IMR-90 (cell line): ENCODE data around the gene HIPK3. TPM values are rescaled to one million over a fixed set of nuclear protein-coding genes. Genes with fewer than 3 reads are reported as not detected.

Source experiments
- ATAC-seq: fragments of 200-7000 bp; cut with Tn5 transposase; 2 replicates; pipeline ENCODE4 v1.9.1; 2020; ENCODE audit warnings: low read depth, mild to moderate bottlenecking, moderate library complexity
- BruUV-seq: library from RNA; stranded (reverse); fragments of 400-500 nt; replicated peaks from 2 replicates; lab custom pipeline; 2021; lab: Mats Ljungman, UMichigan
- CTCF ChIA-PET: fragments of 300-600 bp; formaldehyde crosslinking; extraction: SDS; loops from one replicate; lab custom pipeline; 2021; ENCODE audit warnings: antibody characterized with exemption; lab: Yijun Ruan, JAX
- POLR2A ChIA-PET: fragments of 300-600 bp; sonication (Branson Sonifier 250); formaldehyde crosslinking; loops from one replicate; lab custom pipeline; 2022; ENCODE audit warnings: antibody characterized with exemption; ENCODE audit not compliant: unreplicated experiment; lab: Charles Lee
- DNase-seq: peaks from one replicate; pipeline ENCODE4 v3.0.0; 2013
- H2AFZ ChIP-seq: replicated peaks from 2 replicates; pipeline ENCODE3; 2013; ENCODE audit warnings: low read length, mild to moderate bottlenecking; ENCODE audit not compliant: poor library complexity
- H2AK5ac ChIP-seq: 2 replicates; pipeline ENCODE4 v1.6.1; 2013; ENCODE audit warnings: low read depth, low read length, inconsistent platforms
- H2AK9ac ChIP-seq: replicated peaks from 2 replicates; pipeline ENCODE3; 2013; ENCODE audit warnings: mild to moderate bottlenecking, low read depth, low read length, moderate library complexity; ENCODE audit not compliant: poor library complexity
- H2BK120ac ChIP-seq: 2 replicates; pipeline ENCODE4 v1.6.1; 2013; ENCODE audit warnings: low read depth, low read length, inconsistent platforms
- H2BK15ac ChIP-seq: 3 replicates; pipeline ENCODE4 v1.6.1; 2013; ENCODE audit warnings: low read depth, low read length, inconsistent platforms
- H2BK20ac ChIP-seq: 2 replicates; pipeline ENCODE4 v1.6.1; 2013; ENCODE audit warnings: low read depth, mild to moderate bottlenecking, inconsistent platforms, low read length, moderate library complexity
- H2BK5ac ChIP-seq: 2 replicates; pipeline ENCODE4 v1.6.1; 2013; ENCODE audit warnings: mild to moderate bottlenecking, low read depth, low read length, inconsistent platforms; ENCODE audit not compliant: poor library complexity, severe bottlenecking
- H3K14ac ChIP-seq: replicated peaks from 2 replicates; pipeline ENCODE4 v1.6.1; 2013; ENCODE audit warnings: low read depth, low read length, inconsistent platforms
- H3K18ac ChIP-seq: 2 replicates; pipeline ENCODE4 v1.6.1; 2013; ENCODE audit warnings: low read depth, low read length, control low read depth
- H3K23ac ChIP-seq: 2 replicates; pipeline ENCODE4 v1.6.1; 2013; ENCODE audit warnings: low read depth, low read length, inconsistent platforms
- H3K27ac ChIP-seq: 2 replicates; pipeline ENCODE4 v1.5.1; 2013; ENCODE audit warnings: mild to moderate bottlenecking, control low read depth, low read length; ENCODE audit not compliant: insufficient read depth
- H3K27me3 ChIP-seq: 2 replicates; pipeline ENCODE4 v1.6.1; 2013; ENCODE audit warnings: low read length; ENCODE audit not compliant: control insufficient read depth, insufficient read depth
- H3K36me3 ChIP-seq: 2 replicates; pipeline ENCODE4 v1.6.1; 2013; ENCODE audit warnings: low read length, mixed read lengths; ENCODE audit not compliant: control insufficient read depth, insufficient read depth
- H3K4ac ChIP-seq: 2 replicates; pipeline ENCODE4 v1.6.1; 2013; ENCODE audit warnings: low read depth, low read length, inconsistent platforms
- H3K4me1 ChIP-seq: 2 replicates; pipeline ENCODE4 v1.6.1; 2013; ENCODE audit warnings: low read length, mixed read lengths; ENCODE audit not compliant: control insufficient read depth, insufficient read depth
- H3K4me2 ChIP-seq: 2 replicates; pipeline ENCODE4 v1.6.1; 2013; ENCODE audit warnings: low read depth, mild to moderate bottlenecking, control low read depth, low read length, moderate library complexity
- H3K4me3 ChIP-seq: 2 replicates; pipeline ENCODE4 v1.5.1; 2013; ENCODE audit warnings: low read depth, mild to moderate bottlenecking, control low read depth, low read length, moderate library complexity; ENCODE audit not compliant: insufficient read depth
- H3K56ac ChIP-seq: 2 replicates; pipeline ENCODE4 v1.6.1; 2013; ENCODE audit warnings: low read length, inconsistent platforms; ENCODE audit not compliant: insufficient read depth; ENCODE audit errors: extremely low read depth
- H3K79me1 ChIP-seq, 2 experiments: 2 replicates each; pipeline ENCODE4 v1.6.1; 2013; ENCODE audit warnings: low read length in 2 of 2, inconsistent platforms in 1 of 2, low read depth in 1 of 2
- H3K9ac ChIP-seq: 2 replicates; pipeline ENCODE4 v1.6.1; 2013; ENCODE audit warnings: low read depth, low read length, control low read depth
- H3K9me1 ChIP-seq: 2 replicates; pipeline ENCODE4 v1.6.1; 2013; ENCODE audit warnings: low read length, inconsistent platforms; ENCODE audit not compliant: insufficient read depth
- H3K9me3 ChIP-seq: 2 replicates; pipeline ENCODE4 v1.6.1; 2013; ENCODE audit warnings: low read length; ENCODE audit not compliant: control insufficient read depth, insufficient read depth
- H4K20me1 ChIP-seq: 2 replicates; pipeline ENCODE4 v1.6.1; 2013; ENCODE audit warnings: low read length, inconsistent platforms; ENCODE audit not compliant: insufficient read depth
- H4K5ac ChIP-seq: 2 replicates; pipeline ENCODE4 v1.6.1; 2013; ENCODE audit warnings: mild to moderate bottlenecking, low read depth, low read length, control low read depth
- H4K8ac ChIP-seq, 2 experiments: 2 replicates each; pipeline ENCODE4 v1.6.1; 2013; ENCODE audit warnings: low read depth in 2 of 2, low read length in 2 of 2, control low read depth in 1 of 2, inconsistent platforms in 1 of 2
- H4K91ac ChIP-seq: 2 replicates; pipeline ENCODE4 v1.6.1; 2013; ENCODE audit warnings: low read depth, low read length, inconsistent platforms; ENCODE audit not compliant: insufficient read depth
- BHLHE40 ChIP-seq: fragments of 150-350 bp; IDR thresholded peaks from 2 replicates; pipeline ENCODE4 v1.6.1; 2016; ENCODE audit warnings: mild to moderate bottlenecking, low read depth, low read length
- CEBPB ChIP-seq: IDR thresholded peaks from 2 replicates; pipeline ENCODE4 v1.6.1; 2012; ENCODE audit warnings: low read depth, low read length, improper control_type of control experiment
- CHD1 ChIP-seq: IDR thresholded peaks from 2 replicates; pipeline ENCODE4 v1.6.1; 2012; ENCODE audit warnings: low read depth, low read length, improper control_type of control experiment
- FOS ChIP-seq: fragments of 150-350 bp; IDR thresholded peaks from 2 replicates; pipeline ENCODE4 v1.6.1; 2016; ENCODE audit warnings: low read depth, low read length
- MAFK ChIP-seq: IDR thresholded peaks from 2 replicates; pipeline ENCODE4 v1.6.1; 2012; ENCODE audit warnings: low read depth, low read length, improper control_type of control experiment
- MAZ ChIP-seq: IDR thresholded peaks from 2 replicates; pipeline ENCODE4 v1.6.1; 2012; ENCODE audit warnings: low read depth, mild to moderate bottlenecking, low read length, improper control_type of control experiment, moderate library complexity, borderline replicate concordance
- MXI1 ChIP-seq: IDR thresholded peaks from 2 replicates; pipeline ENCODE4 v1.6.1; 2012; ENCODE audit warnings: low read depth, mild to moderate bottlenecking, low read length, moderate library complexity, borderline replicate concordance
- NFE2L2 ChIP-seq: fragments of 150-350 bp; IDR thresholded peaks from 2 replicates; pipeline ENCODE4 v1.6.1; 2016; ENCODE audit warnings: low read depth, mild to moderate bottlenecking, low read length
- POLR2A ChIP-seq: IDR thresholded peaks from 2 replicates; pipeline ENCODE4 v1.6.1; 2012; ENCODE audit warnings: mild to moderate bottlenecking, low read depth, low read length
- RAD21 ChIP-seq: IDR thresholded peaks from 2 replicates; pipeline ENCODE4 v1.6.1; 2012; ENCODE audit warnings: low read length, improper control_type of control experiment
- RCOR1 ChIP-seq: IDR thresholded peaks from 2 replicates; pipeline ENCODE4 v1.6.1; 2012; ENCODE audit warnings: mild to moderate bottlenecking, low read length, improper control_type of control experiment; ENCODE audit not compliant: insufficient replicate concordance
- RFX5 ChIP-seq: IDR thresholded peaks from 2 replicates; pipeline ENCODE4 v1.8.0; 2012; ENCODE audit warnings: low read depth, mild to moderate bottlenecking, low read length, moderate library complexity
- WGBS, 2 experiments: methylation state at CpG; one replicate each; pipeline versions ENCODE4 v1.1.5 to v1.1.7; 2013; ENCODE audit warnings: missing lambda C conversion rate in 2 of 2; ENCODE audit not compliant: insufficient read length in 1 of 2; ENCODE audit errors: extremely low coverage in 2 of 2; 5-methylcytosine and 5-hydroxymethylcytosine counted together
- dilution Hi-C: fragments of 300-500 bp; cut with HindIII; formaldehyde crosslinking; loops from one replicate; pipeline ENCODE4 v1.14.3; 2018; ENCODE audit warnings: low sequenced_read_pairs; ENCODE audit not compliant: unreplicated experiment
- in situ Hi-C: fragments of 300-500 bp; cut with MboI; formaldehyde crosslinking; loops from 3 replicates; pipeline ENCODE4 v1.14.3; 2019; ENCODE audit warnings: low sequenced_read_pairs, inconsistent platforms, mixed read lengths
- intact Hi-C: fragments of 100-400 bp; cut with micrococcal nuclease; formaldehyde crosslinking; loops from 2 replicates; pipeline ENCODE4 v1.10.0; 2022
- polyA plus RNA-seq, 3 experiments: library from polyadenylated mRNA; depleted of rRNA; stranded (reverse); fragments of >200 nt; gene quantifications; 2 replicates each; pipeline ENCODE4 v1.2.3, GENCODE V29; 2012; ENCODE audit warnings: low replicate concordance in 1 of 3
- total RNA-seq: library from RNA; depleted of rRNA; stranded (reverse); fragments of >200 nt; gene quantifications from 2 replicates; pipeline ENCODE4 v1.2.3, GENCODE V29; 2012
- TF ChIP-seq, protein P1 (sequence below): fragments of 150-350 bp; IDR thresholded peaks from 2 replicates; pipeline ENCODE4 v1.6.1; 2016; ENCODE audit warnings: low read depth, mild to moderate bottlenecking, low read length, moderate library complexity, borderline replicate concordance

Gene HIPK3
- total and polyA plus RNA-seq, 2 of the 4 experiments (the other 2 are of a cell fraction), result 8.3 to 103 TPM

DNA sequence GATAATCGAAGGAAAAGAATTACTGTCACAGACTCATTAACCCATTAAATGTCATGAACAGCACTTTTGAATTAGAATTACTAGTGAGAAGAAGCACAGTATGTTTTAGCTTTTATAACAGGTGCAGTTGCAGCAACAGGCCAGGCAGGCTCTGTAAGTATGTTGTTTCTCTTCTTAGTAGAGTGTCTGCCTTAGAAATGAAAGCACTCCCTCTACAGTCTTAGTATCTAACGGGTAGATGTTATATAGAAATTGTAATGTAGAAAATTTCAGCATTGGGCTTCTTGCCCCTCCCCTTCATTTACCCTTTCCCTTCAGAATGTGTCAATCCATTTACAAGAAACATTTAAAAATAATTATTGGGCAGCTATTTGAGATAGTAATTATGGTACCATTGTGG lies 87.4 kb downstream of the HIPK3 start:
- intact Hi-C loops (loop anchor here (10.0 kb wide), 1 partner anchor 390 kb away; no protein-coding TSS in a partner anchor), dilution Hi-C loops (no loop called here), in situ Hi-C loops (no loop called here)
- DNase-seq (peak; percentile 18), ATAC-seq (0 out of 2 replicates have a peak, but pooled peaks have one; percentile 14)
- no peaks in the 10 kb centered on the region for H3K9me3 ChIP-seq
- H3K14ac ChIP-seq, result no peak overlapping the region
- H3K4me2 ChIP-seq, result no peak overlapping the region
- no peak overlapping the region for H2BK5ac ChIP-seq
- WGBS, 2 experiments, result no CpG with 5 or more reads among the region's 2 CpGs
- H4K20me1 ChIP-seq, result peaks cover 6% of the 10 kb centered on the region; the same call in 1 of the 2 replicates
- POLR2A ChIA-PET, result no interaction called here
- H2BK20ac ChIP-seq, result no peak overlapping the region
- H3K27ac ChIP-seq, result no peak overlapping the region
- BruUV-seq, result no TSS peak
- H4K5ac ChIP-seq, result no peak overlapping the region
- H2AK9ac ChIP-seq, result no peak overlapping the region
- no peak overlapping the region for H2AFZ ChIP-seq
- no peak overlapping the region for H3K18ac ChIP-seq
- no peak overlapping the region for H4K91ac ChIP-seq
- H3K4me3 ChIP-seq, result no peak overlapping the region
- H3K36me3 ChIP-seq, result peaks cover 47% of the 10 kb centered on the region
- H2BK120ac ChIP-seq, result no peak overlapping the region
- TF ChIP-seq POLR2A, result no peak
- TF ChIP-seq BHLHE40, result no peak
- no peak for TF ChIP-seq RCOR1
- TF ChIP-seq FOS, result no peak
- TF ChIP-seq MXI1, result no peak
- TF ChIP-seq RAD21, result no peak
- TF ChIP-seq CEBPB, result no peak
- no peak for TF ChIP-seq RFX5
- no peak for TF ChIP-seq MAFK
- TF ChIP-seq NFE2L2, result no peak
- TF ChIP-seq MAZ, result no peak
- TF ChIP-seq, protein P1, sequence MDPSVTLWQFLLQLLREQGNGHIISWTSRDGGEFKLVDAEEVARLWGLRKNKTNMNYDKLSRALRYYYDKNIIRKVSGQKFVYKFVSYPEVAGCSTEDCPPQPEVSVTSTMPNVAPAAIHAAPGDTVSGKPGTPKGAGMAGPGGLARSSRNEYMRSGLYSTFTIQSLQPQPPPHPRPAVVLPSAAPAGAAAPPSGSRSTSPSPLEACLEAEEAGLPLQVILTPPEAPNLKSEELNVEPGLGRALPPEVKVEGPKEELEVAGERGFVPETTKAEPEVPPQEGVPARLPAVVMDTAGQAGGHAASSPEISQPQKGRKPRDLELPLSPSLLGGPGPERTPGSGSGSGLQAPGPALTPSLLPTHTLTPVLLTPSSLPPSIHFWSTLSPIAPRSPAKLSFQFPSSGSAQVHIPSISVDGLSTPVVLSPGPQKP, result no peak
- no peak for TF ChIP-seq CHD1
- peaks cover 16 to 28% of the 10 kb centered on the region in 2 experiments for H3K79me1 ChIP-seq
- H3K27me3 ChIP-seq, result no peaks in the 10 kb centered on the region
- no peak overlapping the region for H3K23ac ChIP-seq
- H3K9ac ChIP-seq, result no peak overlapping the region
- H4K8ac ChIP-seq, result no peak overlapping the region
- H3K56ac ChIP-seq, result no peak overlapping the region; the same call in 1 of the 2 replicates
- no peak overlapping the region for H3K4ac ChIP-seq
- H3K4me1 ChIP-seq, result no peaks in the 10 kb centered on the region
- H2BK15ac ChIP-seq, result no peak overlapping the region
- peaks cover 3% of the 10 kb centered on the region; the same call in 1 of the 2 replicates for H3K9me1 ChIP-seq
- CTCF ChIA-PET, result interaction anchor here (0.6 to 0.8 kb wide), 2 partner anchors 279 to 371 kb away, joined by 3 read pairs; no protein-coding TSS in a partner anchor
- H2AK5ac ChIP-seq, result no peak overlapping the region
